ENCODE measurements around the gene USP17L21.
"Not testable (repeated sequence)": the region's sequence is repeated elsewhere in the genome, so short reads cannot be mapped to it uniquely, and the experiment has no call there.

The USP17L21 gene, protein sequence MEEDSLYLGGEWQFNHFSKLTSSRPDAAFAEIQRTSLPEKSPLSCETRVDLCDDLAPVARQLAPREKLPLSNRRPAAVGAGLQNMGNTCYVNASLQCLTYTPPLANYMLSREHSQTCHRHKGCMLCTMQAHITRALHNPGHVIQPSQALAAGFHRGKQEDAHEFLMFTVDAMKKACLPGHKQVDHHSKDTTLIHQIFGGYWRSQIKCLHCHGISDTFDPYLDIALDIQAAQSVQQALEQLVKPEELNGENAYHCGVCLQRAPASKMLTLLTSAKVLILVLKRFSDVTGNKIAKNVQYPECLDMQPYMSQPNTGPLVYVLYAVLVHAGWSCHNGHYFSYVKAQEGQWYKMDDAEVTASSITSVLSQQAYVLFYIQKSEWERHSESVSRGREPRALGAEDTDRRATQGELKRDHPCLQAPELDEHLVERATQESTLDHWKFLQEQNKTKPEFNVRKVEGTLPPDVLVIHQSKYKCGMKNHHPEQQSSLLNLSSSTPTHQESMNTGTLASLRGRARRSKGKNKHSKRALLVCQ

DNA sequence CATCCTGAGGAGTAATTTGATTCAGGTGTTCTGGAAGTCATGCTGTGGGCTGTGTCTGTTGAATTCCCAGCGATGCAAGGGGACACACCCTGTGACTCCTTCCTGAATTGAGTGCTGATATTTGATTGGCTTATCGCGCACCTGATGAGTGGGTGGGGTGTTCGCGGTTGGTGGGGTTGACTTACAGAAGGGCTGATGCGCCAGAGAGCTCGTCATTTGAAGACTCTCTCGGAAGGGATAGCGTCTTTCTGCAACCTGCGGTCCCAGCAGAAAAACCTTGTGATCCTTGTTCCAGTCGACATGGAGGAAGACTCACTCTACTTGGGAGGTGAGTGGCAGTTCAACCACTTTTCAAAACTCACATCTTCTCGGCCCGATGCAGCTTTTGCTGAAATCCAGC, at the start of gene USP17L21:
USP17L21 (plus strand) TSS at position 301 of the 400 bp plus-strand sequence; CDS start at position 301, 0 bp downstream.
- not testable (repeated sequence) for DNase-seq

DNA sequence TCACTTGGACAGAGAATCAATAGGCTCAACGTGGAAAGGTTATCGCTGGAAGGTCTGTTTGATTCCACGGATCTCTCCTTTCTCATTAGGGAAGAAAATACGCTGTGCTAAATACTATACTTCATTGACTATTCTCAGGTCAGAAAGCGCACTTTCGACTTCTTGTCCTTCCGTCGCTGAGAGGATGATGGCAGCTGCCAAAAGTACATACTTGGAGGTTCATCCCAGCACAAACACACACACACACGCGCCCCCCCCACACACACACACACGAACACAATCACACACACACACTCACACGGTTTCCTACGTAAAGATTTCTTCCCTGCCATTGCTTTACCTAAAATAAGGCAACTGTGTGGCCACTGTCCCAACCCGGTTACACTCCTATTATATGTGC, 48.0 kb upstream of the USP17L21 start:
- not testable (repeated sequence) for DNase-seq

DNA sequence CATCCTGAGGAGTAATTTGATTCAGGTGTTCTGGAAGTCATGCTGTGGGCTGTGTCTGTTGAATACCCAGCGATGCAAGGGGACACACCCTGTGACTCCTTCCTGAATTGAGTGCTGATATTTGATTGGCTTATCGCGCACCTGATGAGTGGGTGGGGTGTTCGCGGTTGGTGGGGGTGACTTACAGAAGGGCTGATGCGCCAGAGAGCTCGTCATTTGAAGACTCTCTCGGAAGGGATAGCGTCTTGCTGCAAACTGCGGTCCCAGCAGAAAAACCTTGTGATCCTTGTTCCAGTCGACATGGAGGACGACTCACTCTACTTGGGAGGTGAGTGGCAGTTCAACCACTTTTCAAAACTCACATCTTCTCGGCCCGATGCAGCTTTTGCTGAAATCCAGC, 47.6 kb upstream of the USP17L21 start, which contains the start of gene USP17L11:
USP17L11 (plus strand) TSS at position 301 of the 400 bp plus-strand sequence; CDS start at position 301, 0 bp downstream.
- not testable (repeated sequence) for DNase-seq

DNA sequence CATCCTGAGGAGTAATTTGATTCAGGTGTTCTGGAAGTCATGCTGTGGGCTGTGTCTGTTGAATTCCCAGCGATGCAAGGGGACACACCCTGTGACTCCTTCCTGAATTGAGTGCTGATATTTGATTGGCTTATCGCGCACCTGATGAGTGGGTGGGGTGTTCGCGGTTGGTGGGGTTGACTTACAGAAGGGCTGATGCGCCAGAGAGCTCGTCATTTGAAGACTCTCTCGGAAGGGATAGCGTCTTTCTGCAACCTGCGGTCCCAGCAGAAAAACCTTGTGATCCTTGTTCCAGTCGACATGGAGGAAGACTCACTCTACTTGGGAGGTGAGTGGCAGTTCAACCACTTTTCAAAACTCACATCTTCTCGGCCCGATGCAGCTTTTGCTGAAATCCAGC, 42.8 kb upstream of the USP17L21 start, which contains the start of gene USP17L12:
USP17L12 (plus strand) TSS at position 301 of the 400 bp plus-strand sequence; CDS start at position 301, 0 bp downstream.
- not testable (repeated sequence) for DNase-seq

DNA sequence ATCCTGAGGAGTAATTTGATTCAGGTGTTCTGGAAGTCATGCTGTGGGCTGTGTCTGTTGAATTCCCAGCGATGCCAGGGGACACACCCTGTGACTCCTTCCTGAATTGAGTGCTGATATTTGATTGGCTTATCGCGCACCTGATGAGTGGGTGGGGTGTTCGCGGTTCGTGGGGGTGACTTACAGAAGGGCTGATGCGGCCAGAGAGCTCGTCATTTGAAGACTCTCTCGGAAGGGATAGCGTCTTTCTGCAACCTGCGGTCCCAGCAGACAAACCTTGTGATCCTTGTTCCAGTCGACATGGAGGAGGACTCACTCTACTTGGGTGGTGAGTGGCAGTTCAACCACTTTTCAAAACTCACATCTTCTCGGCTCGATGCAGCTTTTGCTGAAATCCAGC, 38.1 kb upstream of the USP17L21 start, which contains the start of gene USP17L13:
USP17L13 (plus strand) TSS at position 301 of the 400 bp plus-strand sequence; CDS start at position 301, 0 bp downstream.
- DNase-seq = not testable (repeated sequence)

DNA sequence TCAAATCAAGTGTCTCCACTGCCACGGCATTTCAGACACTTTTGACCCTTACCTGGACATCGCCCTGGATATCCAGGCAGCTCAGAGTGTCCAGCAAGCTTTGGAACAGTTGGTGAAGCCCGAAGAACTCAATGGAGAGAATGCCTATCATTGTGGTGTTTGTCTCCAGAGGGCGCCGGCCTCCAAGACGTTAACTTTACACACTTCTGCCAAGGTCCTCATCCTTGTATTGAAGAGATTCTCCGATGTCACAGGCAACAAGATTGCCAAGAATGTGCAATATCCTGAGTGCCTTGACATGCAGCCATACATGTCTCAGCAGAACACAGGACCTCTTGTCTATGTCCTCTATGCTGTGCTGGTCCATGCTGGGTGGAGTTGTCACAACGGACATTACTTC, 32.4 kb upstream of the USP17L21 start:
- DNase-seq = not testable (repeated sequence)

DNA sequence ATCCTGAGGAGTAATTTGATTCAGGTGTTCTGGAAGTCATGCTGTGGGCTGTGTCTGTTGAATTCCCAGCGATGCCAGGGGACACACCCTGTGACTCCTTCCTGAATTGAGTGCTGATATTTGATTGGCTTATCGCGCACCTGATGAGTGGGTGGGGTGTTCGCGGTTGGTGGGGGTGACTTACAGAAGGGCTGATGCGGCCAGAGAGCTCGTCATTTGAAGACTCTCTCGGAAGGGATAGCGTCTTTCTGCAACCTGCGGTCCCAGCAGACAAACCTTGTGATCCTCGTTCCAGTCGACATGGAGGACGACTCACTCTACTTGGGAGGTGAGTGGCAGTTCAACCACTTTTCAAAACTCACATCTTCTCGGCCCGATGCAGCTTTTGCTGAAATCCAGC, 28.6 kb upstream of the USP17L21 start, which contains the start of gene USP17L15:
USP17L15 (plus strand) TSS at position 301 of the 400 bp plus-strand sequence; CDS start at position 301, 0 bp downstream.
- DNase-seq = not testable (repeated sequence)

DNA sequence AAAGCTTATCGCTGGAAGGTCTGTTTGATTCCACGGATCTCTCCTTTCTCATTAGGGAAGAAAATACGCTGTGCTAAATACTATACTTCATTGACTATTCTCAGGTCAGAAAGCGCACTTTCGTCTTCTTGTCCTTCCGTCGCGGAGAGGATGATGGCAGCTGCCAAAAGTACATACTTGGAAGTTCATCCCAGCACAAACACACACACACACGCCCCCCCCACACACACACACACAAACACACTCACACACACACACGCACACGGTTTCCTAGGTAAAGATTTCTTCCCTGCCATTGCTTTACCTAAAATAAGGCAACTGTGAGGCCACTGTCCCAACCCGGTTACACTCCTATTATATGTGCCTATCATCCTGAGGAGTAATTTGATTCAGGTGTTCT, 24.2 kb upstream of the USP17L21 start:
- DNase-seq = not testable (repeated sequence)

DNA sequence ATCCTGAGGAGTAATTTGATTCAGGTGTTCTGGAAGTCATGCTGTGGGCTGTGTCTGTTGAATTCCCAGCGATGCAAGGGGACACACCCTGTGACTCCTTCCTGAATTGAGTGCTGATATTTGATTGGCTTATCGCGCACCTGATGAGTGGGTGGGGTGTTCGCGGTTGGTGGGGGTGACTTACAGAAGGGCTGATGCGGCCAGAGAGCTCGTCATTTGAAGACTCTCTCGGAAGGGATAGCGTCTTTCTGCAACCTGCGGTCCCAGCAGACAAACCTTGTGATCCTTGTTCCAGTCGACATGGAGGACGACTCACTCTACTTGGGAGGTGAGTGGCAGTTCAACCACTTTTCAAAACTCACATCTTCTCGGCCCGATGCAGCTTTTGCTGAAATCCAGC, 19.1 kb upstream of the USP17L21 start, which contains the start of gene USP17L17:
USP17L17 (plus strand) TSS at position 301 of the 400 bp plus-strand sequence; CDS start at position 301, 0 bp downstream.
- not testable (repeated sequence) for DNase-seq

DNA sequence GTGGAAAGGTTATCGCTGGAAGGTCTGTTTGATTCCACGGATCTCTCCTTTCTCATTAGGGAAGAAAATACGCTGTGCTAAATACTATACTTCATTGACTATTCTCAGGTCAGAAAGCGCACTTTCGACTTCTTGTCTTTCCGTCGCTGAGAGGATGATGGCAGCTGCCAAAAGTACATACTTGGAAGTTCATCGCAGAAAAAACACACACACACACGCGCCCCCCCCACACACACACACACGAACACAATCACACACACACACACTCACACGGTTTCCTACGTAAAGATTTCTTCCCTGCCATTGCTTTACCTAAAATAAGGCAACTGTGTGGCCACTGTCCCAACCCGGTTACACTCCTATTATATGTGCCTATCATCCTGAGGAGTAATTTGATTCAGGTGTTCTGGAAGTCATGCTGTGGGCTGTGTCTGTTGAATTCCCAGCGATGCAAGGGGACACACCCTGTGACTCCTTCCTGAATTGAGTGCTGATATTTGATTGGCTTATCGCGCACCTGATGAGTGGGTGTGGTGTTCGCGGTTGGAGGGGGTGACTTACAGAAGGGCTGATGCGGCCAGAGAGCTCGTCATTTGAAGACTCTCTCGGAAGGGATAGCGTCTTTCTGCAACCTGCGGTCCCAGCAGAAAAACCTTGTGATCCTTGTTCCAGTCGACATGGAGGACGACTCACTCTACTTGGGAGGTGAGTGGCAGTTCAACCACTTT, 14.6 kb upstream of the USP17L21 start, which contains the start of gene USP17L18:
USP17L18 (plus strand) TSS at position 678 of the 728 bp plus-strand sequence; CDS start at position 678, 0 bp downstream.
- DNase-seq = not testable (repeated sequence)

DNA sequence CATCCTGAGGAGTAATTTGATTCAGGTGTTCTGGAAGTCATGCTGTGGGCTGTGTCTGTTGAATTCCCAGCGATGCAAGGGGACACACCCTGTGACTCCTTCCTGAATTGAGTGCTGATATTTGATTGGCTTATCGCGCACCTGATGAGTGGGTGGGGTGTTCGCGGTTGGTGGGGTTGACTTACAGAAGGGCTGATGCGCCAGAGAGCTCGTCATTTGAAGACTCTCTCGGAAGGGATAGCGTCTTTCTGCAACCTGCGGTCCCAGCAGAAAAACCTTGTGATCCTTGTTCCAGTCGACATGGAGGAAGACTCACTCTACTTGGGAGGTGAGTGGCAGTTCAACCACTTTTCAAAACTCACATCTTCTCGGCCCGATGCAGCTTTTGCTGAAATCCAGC, 9.6 kb upstream of the USP17L21 start, which contains the start of gene USP17L19:
USP17L19 (plus strand) TSS at position 301 of the 400 bp plus-strand sequence; CDS start at position 301, 0 bp downstream.
- DNase-seq = not testable (repeated sequence)

DNA sequence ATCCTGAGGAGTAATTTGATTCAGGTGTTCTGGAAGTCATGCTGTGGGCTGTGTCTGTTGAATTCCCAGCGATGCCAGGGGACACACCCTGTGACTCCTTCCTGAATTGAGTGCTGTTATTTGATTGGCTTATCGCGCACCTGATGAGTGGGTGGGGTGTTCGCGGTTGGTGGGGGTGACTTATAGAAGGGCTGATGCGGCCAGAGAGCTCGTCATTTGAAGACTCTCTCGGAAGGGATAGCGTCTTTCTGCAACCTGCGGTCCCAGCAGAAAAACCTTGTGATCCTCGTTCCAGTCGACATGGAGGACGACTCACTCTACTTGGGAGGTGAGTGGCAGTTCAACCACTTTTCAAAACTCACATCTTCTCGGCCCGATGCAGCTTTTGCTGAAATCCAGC, 4.8 kb upstream of the USP17L21 start, which contains the start of gene USP17L20:
USP17L20 (plus strand) TSS at position 301 of the 400 bp plus-strand sequence; CDS start at position 301, 0 bp downstream.
- not testable (repeated sequence) for DNase-seq

DNA sequence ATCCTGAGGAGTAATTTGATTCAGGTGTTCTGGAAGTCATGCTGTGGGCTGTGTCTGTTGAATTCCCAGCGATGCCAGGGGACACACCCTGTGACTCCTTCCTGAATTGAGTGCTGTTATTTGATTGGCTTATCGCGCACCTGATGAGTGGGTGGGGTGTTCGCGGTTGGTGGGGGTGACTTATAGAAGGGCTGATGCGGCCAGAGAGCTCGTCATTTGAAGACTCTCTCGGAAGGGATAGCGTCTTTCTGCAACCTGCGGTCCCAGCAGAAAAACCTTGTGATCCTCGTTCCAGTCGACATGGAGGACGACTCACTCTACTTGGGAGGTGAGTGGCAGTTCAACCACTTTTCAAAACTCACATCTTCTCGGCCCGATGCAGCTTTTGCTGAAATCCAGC, 4.6 kb downstream of the USP17L21 start, which contains the start of gene USP17L22:
USP17L22 (plus strand) TSS at position 301 of the 400 bp plus-strand sequence; CDS start at position 301, 0 bp downstream.
- DNase-seq = not testable (repeated sequence)

DNA sequence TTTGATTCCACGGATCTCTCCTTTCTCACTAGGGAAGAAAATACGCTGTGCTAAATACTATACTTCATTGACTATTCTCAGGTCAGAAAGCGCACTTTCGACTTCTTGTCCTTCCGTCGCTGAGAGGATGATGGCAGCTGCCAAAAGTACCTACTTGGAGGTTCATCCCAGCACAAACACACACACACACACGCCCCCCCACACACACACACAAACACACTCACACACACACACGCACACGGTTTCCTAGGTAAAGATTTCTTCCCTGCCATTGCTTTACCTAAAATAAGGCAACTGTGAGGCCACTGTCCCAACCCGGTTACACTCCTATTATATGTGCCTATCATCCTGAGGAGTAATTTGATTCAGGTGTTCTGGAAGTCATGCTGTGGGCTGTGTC, 9.0 kb downstream of the USP17L21 start:
- not testable (repeated sequence) for DNase-seq
